K562 (cell line): ENCODE results near the gene IGF2BP1. TPM values are rescaled to one million over a fixed set of nuclear protein-coding genes. Genes with fewer than 3 reads are reported as not detected.
A peak's percentile ranks its signal among the peaks of the same experiment; 100 is the strongest.

Experiments
- ATAC-seq: fragments of 200-7000 bp; cut with Tn5 transposase; 3 replicates; pipeline ENCODE4 v1.9.1; 2020; ENCODE audit warnings: moderate library complexity
- BruUV-seq: library from RNA; stranded (reverse); fragments of 400-500 nt; replicated peaks from 2 replicates; lab custom pipeline; 2021; lab: Mats Ljungman, UMichigan
- CTCF ChIA-PET: fragments of 300-600 bp; formaldehyde crosslinking; extraction: SDS; loops from one replicate; lab custom pipeline; 2021; ENCODE audit warnings: low intra/inter-chr PET ratio; lab: Yijun Ruan, JAX
- POLR2A ChIA-PET: fragments of 300-600, 350-650 bp; sonication (Branson Sonifier 250); formaldehyde crosslinking; extraction: SDS; loops from one replicate; lab custom pipeline; 2021; ENCODE audit warnings: antibody characterized with exemption, inconsistent platforms; lab: Yijun Ruan, JAX
- DNase-seq, 4 experiments: peaks; one replicate each; pipeline versions ENCODE4 v3.0.0 to v3.0.0-alpha.2; 2011 to 2018; ENCODE audit warnings: low spot score in 3 of 4, mixed read lengths in 3 of 4; ENCODE audit errors: extremely low read depth in 1 of 4
- FAIRE-seq: peaks from 2 replicates; lab custom pipeline; 2011; peaks lifted over from hg19 to GRCh38; lab: Jason Lieb, UNC
- H2AFZ ChIP-seq: 2 replicates; pipeline ENCODE4 v1.6.0; 2011; ENCODE audit warnings: low read depth, low read length, control low read depth, inconsistent platforms
- H3K27ac ChIP-seq: fragments of 200-600 bp; 3 replicates; pipeline ENCODE4 v1.8.0; 2011; ENCODE audit warnings: low read depth, mild to moderate bottlenecking, control low read depth, inconsistent platforms, low read length, moderate library complexity, mixed read lengths; ENCODE audit errors: extremely low read depth
- H3K27me3 ChIP-seq, 2 experiments: fragments of 300-600 bp in 1 of 2; 2 replicates in 1 of 2; 3 replicates in 1 of 2; pipeline versions ENCODE4 v1.6.0 to v1.8.0; 2011; ENCODE audit warnings: inconsistent platforms in 2 of 2, low read length in 2 of 2, mild to moderate bottlenecking in 1 of 2, mixed read lengths in 1 of 2, moderate library complexity in 1 of 2; ENCODE audit not compliant: control insufficient read depth in 2 of 2, insufficient read depth in 2 of 2
- H3K36me3 ChIP-seq: fragments of 300-600 bp; 3 replicates; pipeline ENCODE4 v1.8.0; 2011; ENCODE audit warnings: mild to moderate bottlenecking, low read length, inconsistent platforms; ENCODE audit not compliant: control insufficient read depth, insufficient read depth
- H3K4me1 ChIP-seq, 2 experiments: fragments of 200-600 bp in 1 of 2; replicated peaks in 1 of 2; 2 replicates in 1 of 2; 3 replicates in 1 of 2; pipeline versions ENCODE4 v1.5.1 to v1.8.0; 2011; ENCODE audit warnings: inconsistent platforms in 2 of 2, low read length in 2 of 2, mild to moderate bottlenecking in 1 of 2, mixed read lengths in 1 of 2, moderate library complexity in 1 of 2; ENCODE audit not compliant: control insufficient read depth in 2 of 2, insufficient read depth in 2 of 2
- H3K4me2 ChIP-seq: 2 replicates; pipeline ENCODE4 v1.6.1; 2011; ENCODE audit warnings: low read length, control low read depth, inconsistent platforms, mixed read lengths; ENCODE audit not compliant: insufficient read depth
- H3K4me3 ChIP-seq: fragments of 200-600 bp; sonication (generic), shearing (Covaris generic); 2 replicates; pipeline ENCODE4 v1.5.1; 2016; ENCODE audit warnings: control low read depth, inconsistent platforms
- H3K79me2 ChIP-seq: fragments of 200-600 bp; 3 replicates; pipeline ENCODE4 v1.8.0; 2011; ENCODE audit warnings: low read length, inconsistent platforms; ENCODE audit not compliant: control insufficient read depth, insufficient read depth
- H3K9ac ChIP-seq, 2 experiments: 2 replicates each; pipeline versions ENCODE4 v1.6.0 to v1.6.1; 2011; ENCODE audit warnings: low read depth in 2 of 2, low read length in 2 of 2, control low read depth in 1 of 2, inconsistent platforms in 1 of 2, mild to moderate bottlenecking in 1 of 2, mixed read lengths in 1 of 2; ENCODE audit not compliant: insufficient read depth in 1 of 2
- H3K9me1 ChIP-seq: one replicate; pipeline ENCODE4 v1.6.0; 2011; ENCODE audit warnings: inconsistent platforms, mild to moderate bottlenecking, low read length, moderate library complexity; ENCODE audit not compliant: control insufficient read depth, insufficient read depth
- H3K9me3 ChIP-seq: replicated peaks from 2 replicates; pipeline ENCODE4 v1.5.1; 2011; ENCODE audit warnings: low read depth, low read length, inconsistent platforms; ENCODE audit not compliant: control insufficient read depth, insufficient read depth
- H4K20me1 ChIP-seq: replicated peaks from 2 replicates; pipeline ENCODE4 v1.6.1; 2011; ENCODE audit warnings: low read length, inconsistent platforms, mixed read lengths; ENCODE audit not compliant: control insufficient read depth, insufficient read depth
- CBX1 ChIP-seq: sonication (generic); IDR thresholded peaks from 2 replicates; pipeline ENCODE4 v1.6.1; 2016; ENCODE audit warnings: antibody characterized with exemption, low read depth, mild to moderate bottlenecking
- CBX3 ChIP-seq, 2 experiments: IDR thresholded peaks; 1 replicate in 1 of 2; 2 replicates in 1 of 2; pipeline ENCODE4 v1.6.1; 2012; ENCODE audit warnings: inconsistent platforms in 2 of 2, low read length in 2 of 2, borderline replicate concordance in 1 of 2, control low read depth in 1 of 2
- CTCF ChIP-seq, 3 experiments: IDR thresholded peaks in 2 of 3; conservative IDR thresholded peaks in 1 of 3; 2 replicates each; pipeline ENCODE4 v1.5.1; 2011 to 2012; ENCODE audit warnings: low read length in 3 of 3, mild to moderate bottlenecking in 3 of 3, control low read depth in 2 of 3, improper control_type of control experiment in 1 of 3, inconsistent platforms in 1 of 3, low read depth in 1 of 3, mixed read lengths in 1 of 3, moderate library complexity in 1 of 3; ENCODE audit not compliant: insufficient read depth in 2 of 3
- HLTF ChIP-seq: fragments of 450-650 bp; IDR thresholded peaks from 2 replicates; pipeline ENCODE4 v1.6.1; 2016
- REST ChIP-seq, 2 experiments: fragments of 450-650 bp; formaldehyde crosslinking in 1 of 2; IDR thresholded peaks; 2 replicates each; pipeline versions ENCODE4 v1.4.0 to v1.6.1; 2014 to 2020; ENCODE audit warnings: mild to moderate bottlenecking in 2 of 2, borderline replicate concordance in 1 of 2, low read depth in 1 of 2
- RUNX1 ChIP-seq: sonication (generic); IDR thresholded peaks from 2 replicates; pipeline ENCODE4 v1.6.1; 2016; ENCODE audit warnings: antibody characterized with exemption, low read depth
- YY1 ChIP-seq, 3 experiments: IDR thresholded peaks; 2 replicates each; pipeline ENCODE4 v1.6.1; 2011; ENCODE audit warnings: low read length in 2 of 3, mild to moderate bottlenecking in 2 of 3, moderate library complexity in 2 of 3, borderline replicate concordance in 1 of 3, control low read depth in 1 of 3, low read depth in 1 of 3; ENCODE audit not compliant: insufficient read depth in 3 of 3, insufficient replicate concordance in 2 of 3, control insufficient read depth in 1 of 3, insufficient read length in 1 of 3; ENCODE audit errors: extremely low read depth in 1 of 3
- ZNF274 ChIP-seq: IDR thresholded peaks from 2 replicates; pipeline ENCODE4 v1.6.1; 2011; ENCODE audit warnings: low read depth, mild to moderate bottlenecking, low read length, moderate library complexity, borderline replicate concordance
- WGBS: fragments of 100-300 bp; shearing (Covaris generic); methylation state at CpG from one replicate; pipeline ENCODE4 v1.1.6; 2016; ENCODE audit warnings: low coverage, mixed read lengths; ENCODE audit not compliant: insufficient coverage; ENCODE audit errors: missing lambda C conversion rate; 5-methylcytosine and 5-hydroxymethylcytosine counted together
- in situ Hi-C: fragments of 300-500 bp; cut with MboI; formaldehyde crosslinking; loops from 4 replicates; pipeline ENCODE4 v1.15.0; 2018; ENCODE audit warnings: inconsistent platforms, mixed read lengths
- intact Hi-C: fragments of 100-400 bp; cut with micrococcal nuclease; formaldehyde crosslinking; loops from 2 replicates; pipeline ENCODE4 v1.14.2; 2022
- polyA plus RNA-seq, 8 experiments: library from polyadenylated mRNA; depleted of rRNA in 4 of 8; stranded (reverse) in 5 of 8; unstranded in 3 of 8; fragments of >200 nt; fragmentation: Nextera tagmentation in 2 of 8; fragmentation: Illumina TruSeq in 1 of 8; extraction: Ambion mirVana in 2 of 8; extraction: Trizol in 1 of 8; gene quantifications; 2 replicates each; pipeline versions ENCODE4 v1.2.1 to v1.2.3, GENCODE V29; 2011 to 2014; ENCODE audit warnings: inconsistent platforms in 1 of 8, missing spikeins in 1 of 8
- total RNA-seq, 7 experiments: library from RNA; depleted of rRNA in 6 of 7; stranded (reverse); fragments of >200 nt in 6 of 7; fragmentation: Illumina TruSeq in 2 of 7; extraction: Trizol in 2 of 7; gene quantifications; 2 replicates each; pipeline versions ENCODE4 v1.2.1 to v1.2.3, GENCODE V29; 2011 to 2021; ENCODE audit warnings: low replicate concordance in 1 of 7

The IGF2BP1 gene
- total and polyA plus RNA-seq, 9 of the 15 experiments (the other 6 are each of a cell fraction or from before 2014, with no cell fraction given): 13.0 to 318 (median 53.6) TPM

GRCh38 chr17:49035470-49036269 is 38.5 kb downstream of the IGF2BP1 start:
- intact Hi-C loops: loop anchor here (10.0 kb wide), 1 partner anchor 231 kb away; no protein-coding TSS in a partner anchor
- Histone ChIP-seq H3K36me3 (peaks cover 95% of the 10 kb centered on the region), H3K4me3 (no peak overlapping the region), H3K9ac (no peak overlapping the region), H4K20me1 (peaks cover 6% of the 10 kb centered on the region; the same call in 1 of the 2 replicates), H2AFZ (no peak overlapping the region), H3K4me2 (no peak overlapping the region), H3K27ac (no peak overlapping the region), H3K9me3 (no peaks in the 10 kb centered on the region), H3K4me1 (peaks cover 0 to 10% of the 10 kb centered on the region in 2 experiments; a peak in 2 of 5 replicates), H3K9me1 (no peaks in the 10 kb centered on the region), H3K79me2 (peaks cover 46% of the 10 kb centered on the region), H3K27me3 (no peaks in the 10 kb centered on the region)
- FAIRE-seq (no peak), ATAC-seq (peak; percentile 58), DNase-seq (peak; percentile 50 to 64 (median 58))
- POLR2A ChIA-PET: interaction anchor here (0.9 kb wide), 1 partner anchor 132 kb away, joined by 3 read pairs; no protein-coding TSS in a partner anchor
- CTCF ChIA-PET: no interaction called here
- WGBS: 94% methylated on average over 38 of the region's 42 CpGs
- in situ Hi-C loops: loop anchor here (10.0 to 25.0 kb wide), 2 partner anchors 221 to 348 kb away; partner anchors contain the start of gene TTLL6
- BruUV-seq: no TSS peak
- no peak for TF ChIP-seq RUNX1
- peak in 1 of 3 experiments; percentile 51 for TF ChIP-seq YY1 (IDR thresholded peaks at IDR 0.05; ENCODE audit: borderline replicate concordance in 1 of 3, control insufficient read depth in 1 of 3, extremely low read depth in 1 of 3, insufficient read depth in 3 of 3, insufficient read length in 1 of 3, insufficient replicate concordance in 2 of 3, low read depth in 1 of 3, low read length in 2 of 3)
- TF ChIP-seq CBX1: 0 out of 2 replicates have a peak, but pooled peaks have one; percentile 33
- peak in 1 of 2 experiments; percentile 51; a peak in 1 of 3 replicates for TF ChIP-seq CBX3 (IDR thresholded peaks at IDR 0.05; ENCODE audit: borderline replicate concordance in 1 of 2, low read length in 2 of 2)
- TF ChIP-seq REST (IDR thresholded peaks at IDR 0.05; ENCODE audit: borderline replicate concordance): peak; percentile 36; the same call in 1 of the 2 replicates
- TF ChIP-seq REST (CRISPR knock-in tag; IDR thresholded peaks at IDR 0.05; ENCODE audit: low read depth): no peak
- TF ChIP-seq CTCF (IDR thresholded peaks at IDR 0.05 in 2 of 3, conservative IDR thresholded peaks at IDR 0.05 in 1 of 3; ENCODE audit: insufficient read depth in 2 of 3, low read depth in 1 of 3, low read length in 3 of 3): peak; percentile 51 to 75 (median 64)
- no peak for TF ChIP-seq HLTF
- no peak for TF ChIP-seq ZNF274
